ENCODE data around the gene EGFLAM.
"Not testable (repeated sequence)": the region's sequence is repeated elsewhere in the genome, so short reads cannot be mapped to it uniquely, and the experiment has no call there.

EGFLAM gene

DNA sequence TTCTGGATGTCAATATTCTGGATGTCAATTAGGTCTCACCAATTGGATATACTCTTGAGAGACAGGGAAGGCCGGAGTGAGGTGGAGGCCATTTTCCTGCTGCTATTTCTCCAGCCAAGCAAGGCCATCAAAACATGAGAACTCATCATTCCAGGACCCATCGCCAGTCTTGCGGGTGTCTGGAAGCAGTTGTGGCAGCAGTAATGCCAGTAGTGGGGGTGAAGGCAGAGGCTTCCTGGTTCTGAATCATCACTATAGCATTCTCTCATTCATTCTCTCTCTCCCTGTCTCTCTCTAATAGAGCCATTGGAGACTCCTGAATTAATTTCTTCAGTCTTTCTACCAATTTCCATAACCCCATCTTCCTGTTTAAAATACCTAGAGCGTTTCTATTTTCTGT lies 71.8 kb downstream of the EGFLAM start:
- DNase-seq (ENCODE audit: low read depth): peak; percentile 34

DNA sequence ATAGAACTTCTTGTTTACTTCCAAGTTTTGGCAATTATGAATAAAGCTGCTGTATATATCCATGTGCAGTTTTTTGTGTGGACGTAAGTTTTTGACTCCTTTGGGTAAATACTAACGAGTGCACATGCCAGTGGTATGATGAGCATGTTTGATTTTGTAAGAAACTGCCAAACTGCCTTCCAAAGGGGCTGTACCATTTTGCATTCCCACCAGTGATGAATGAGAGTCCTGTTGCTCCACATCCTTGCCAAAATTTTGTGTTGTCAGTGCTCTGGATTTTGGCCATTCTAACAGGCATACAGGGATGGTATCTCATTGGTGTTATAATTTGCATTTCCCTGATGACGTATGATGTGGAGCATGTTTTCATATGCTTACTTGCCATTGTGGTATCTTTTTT lies 73.5 kb downstream of the EGFLAM start:
- no peak for DNase-seq (ENCODE audit: low read depth)

DNA sequence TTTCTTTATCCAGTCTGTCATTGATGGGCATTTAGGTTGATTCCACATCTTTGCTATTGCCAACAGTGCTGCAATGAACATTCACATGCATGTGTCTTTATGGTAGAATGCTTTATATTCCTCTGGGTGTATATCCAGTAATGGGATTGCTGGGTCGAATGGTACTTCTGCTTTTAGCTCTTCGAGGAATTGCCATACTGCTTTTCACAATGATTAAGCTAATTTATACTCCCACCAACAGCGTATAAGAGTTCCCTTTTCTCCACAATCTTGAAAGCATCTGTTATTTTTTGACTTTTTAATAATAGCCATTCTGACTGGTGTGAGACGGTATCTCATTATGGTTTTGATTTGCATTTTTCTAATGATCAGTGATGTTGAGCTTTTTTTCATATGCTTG lies 74.8 kb downstream of the EGFLAM start:
- DNase-seq (ENCODE audit: low read depth): not testable (repeated sequence)

DNA sequence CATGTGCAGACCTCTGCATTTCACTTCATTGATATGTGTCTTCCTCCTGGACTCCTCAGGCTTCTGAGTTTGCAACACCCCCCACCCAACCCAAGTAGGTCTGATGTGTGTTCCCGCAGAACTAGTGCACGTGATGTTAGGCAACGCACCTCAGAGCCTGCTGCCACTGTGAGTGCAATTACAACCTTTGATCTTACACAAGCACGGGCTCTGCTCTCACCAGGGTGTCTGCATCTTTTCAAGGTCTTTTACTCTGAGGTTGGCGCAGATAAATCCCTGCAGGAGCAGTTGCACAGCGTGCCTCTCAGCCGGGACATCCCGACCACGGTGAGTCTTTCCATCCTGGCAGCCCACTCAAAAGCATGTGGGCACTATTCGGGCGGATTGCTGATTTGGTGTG lies 80.1 kb downstream of the EGFLAM start:
- DNase-seq (ENCODE audit: low read depth): no peak

DNA sequence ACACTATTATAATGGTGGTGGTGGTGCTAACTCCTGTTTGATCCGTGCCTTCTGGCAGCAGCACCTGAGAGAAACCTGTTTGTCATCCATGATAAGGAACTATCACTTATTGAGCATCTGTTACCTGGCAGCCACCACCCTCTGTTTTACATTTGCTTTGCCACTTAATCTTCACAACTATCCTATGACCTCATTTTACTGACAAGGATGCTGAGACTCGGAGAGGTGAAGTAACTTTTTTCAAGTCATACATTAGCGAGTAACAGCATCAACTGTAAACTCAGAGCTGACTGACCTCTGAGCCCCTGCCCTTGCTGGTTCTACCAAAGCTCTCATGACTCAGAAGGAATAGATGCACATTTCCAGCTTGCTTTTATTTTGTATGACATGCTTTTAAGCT lies 81.1 kb downstream of the EGFLAM start:
- DNase-seq (ENCODE audit: low read depth): no peak

DNA sequence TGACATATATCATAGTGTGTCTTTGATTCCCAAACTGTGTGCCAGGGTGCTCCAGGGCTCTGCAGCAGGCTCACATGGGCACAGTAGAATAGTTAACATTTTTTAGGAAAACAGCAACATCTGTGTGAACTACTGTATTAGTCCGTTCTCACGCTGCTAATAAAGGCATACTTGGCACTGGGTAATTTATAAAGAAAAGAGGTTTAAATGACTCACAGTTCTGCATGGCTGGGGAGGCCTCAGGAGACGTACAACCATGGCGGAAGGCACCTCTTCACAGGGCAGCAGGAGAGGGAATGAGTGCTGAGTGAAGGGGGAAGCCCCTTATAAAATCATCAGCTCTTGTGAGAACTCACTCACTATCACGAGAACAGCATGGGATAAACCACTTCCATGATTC lies 82.7 kb downstream of the EGFLAM start:
- no peak for DNase-seq (ENCODE audit: low read depth)

DNA sequence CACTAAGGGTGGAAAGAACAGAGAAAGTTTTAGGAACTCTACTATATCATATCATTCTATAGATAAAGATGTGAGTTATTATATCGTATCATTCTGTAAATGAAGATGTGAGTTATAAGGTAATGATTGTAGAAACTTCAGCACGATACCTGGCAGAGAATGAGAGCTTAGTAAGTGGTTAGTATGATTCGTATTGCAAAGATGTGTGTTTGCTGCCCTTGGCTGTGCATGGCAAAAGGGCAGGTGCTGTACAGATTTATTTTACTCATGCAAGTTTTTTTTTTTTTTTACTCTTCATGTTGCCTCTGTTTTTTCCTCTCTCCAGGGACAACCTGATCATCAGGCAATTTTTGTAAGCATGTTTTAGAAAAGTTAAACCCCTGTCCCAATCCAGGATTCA lies 83.3 kb downstream of the EGFLAM start:
- no peak for DNase-seq (ENCODE audit: low read depth)

DNA sequence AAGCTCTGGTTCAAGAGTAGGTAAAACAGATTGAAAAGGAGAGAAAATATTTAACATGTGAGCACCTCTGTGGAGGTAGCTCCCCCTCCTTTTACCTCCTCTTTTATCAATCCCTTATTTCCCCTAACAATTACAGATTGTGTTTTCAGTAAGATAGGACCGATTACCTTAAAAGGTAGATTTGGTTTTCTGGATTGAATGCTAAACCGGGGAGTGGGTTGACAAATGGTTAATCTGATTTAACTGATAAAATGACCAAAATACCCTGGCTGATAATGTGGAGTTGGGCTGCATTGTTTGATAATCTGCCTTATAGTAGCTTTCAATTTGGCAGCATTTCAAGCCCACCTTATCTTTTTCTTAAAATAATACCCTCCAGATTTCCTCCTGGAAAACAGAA lies 83.9 kb downstream of the EGFLAM start:
- DNase-seq (ENCODE audit: low read depth): no peak

DNA sequence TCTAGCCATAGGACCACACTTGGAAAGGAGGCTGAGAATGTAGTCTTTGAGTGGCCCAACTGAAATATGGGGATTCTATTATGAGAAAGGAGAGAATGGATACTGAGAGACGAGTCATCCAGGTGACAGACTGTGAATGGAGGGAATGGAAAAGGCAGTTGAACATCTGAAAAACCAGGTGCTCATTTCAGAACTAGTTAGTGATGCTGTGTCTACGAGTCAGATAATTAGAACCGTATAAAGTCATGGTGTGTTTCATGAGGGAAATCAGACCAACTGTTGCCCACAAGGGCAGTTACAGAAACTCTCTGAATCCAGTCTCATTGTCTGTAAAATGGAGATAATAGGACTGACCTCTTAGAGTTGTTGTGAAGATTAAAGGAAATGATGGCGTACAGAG lies 86.5 kb downstream of the EGFLAM start:
- no peak for DNase-seq (ENCODE audit: low read depth)

DNA sequence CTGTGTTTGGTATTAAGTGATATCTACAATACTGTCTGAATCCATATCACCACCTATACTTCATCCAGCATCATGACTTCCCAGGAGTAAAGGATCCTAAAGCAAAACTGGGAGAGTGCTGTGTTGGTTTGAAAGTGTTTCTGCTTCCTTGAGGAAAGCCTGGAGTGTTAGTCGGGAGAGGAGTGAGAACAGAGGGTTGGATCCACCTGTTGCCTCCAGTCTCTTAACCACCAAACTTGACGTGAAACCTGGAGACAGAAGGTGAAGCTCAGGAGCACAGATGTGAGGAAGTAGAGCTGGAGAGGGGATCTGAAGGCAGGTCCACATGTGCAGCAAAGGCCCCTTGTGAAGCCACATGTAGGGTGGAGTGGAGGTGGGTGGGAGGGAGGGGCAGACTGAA lies 88.2 kb downstream of the EGFLAM start:
- no peak for DNase-seq (ENCODE audit: low read depth)

DNA sequence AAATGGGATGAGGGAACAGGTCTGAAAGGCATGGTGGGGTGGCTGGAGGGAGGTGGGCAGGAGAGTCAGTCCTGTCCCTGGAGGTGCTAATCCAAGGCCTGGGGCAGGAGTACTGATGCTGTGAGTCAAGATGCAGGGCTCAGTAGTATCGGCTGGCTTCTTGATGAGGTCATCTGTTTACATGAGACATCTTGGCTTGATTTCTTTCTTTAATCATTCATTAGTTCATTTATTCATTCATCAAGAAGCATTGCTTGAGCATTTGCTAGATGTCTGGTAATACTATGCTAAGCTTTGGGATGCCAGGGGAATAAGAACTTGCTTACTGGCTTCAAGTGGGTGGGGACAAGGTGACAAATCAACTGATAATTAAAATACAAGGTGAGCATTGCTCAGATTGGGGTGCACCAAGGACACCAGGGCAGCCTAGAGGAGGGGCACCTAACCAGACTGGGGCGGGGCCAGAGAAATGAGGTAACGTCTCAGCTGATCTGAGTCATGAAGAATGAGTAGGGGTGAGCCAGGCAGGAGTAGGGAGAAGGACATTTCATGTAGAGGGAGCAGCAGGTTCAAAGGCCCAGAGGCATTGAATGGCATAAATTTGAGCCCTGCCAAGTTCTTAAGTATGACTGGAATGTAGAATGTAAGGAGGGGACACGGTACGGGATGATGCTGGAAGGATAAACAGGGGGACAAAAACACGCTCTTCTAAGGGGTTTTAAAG lies 88.8 kb downstream of the EGFLAM start:
- no peak for DNase-seq (ENCODE audit: low read depth)

DNA sequence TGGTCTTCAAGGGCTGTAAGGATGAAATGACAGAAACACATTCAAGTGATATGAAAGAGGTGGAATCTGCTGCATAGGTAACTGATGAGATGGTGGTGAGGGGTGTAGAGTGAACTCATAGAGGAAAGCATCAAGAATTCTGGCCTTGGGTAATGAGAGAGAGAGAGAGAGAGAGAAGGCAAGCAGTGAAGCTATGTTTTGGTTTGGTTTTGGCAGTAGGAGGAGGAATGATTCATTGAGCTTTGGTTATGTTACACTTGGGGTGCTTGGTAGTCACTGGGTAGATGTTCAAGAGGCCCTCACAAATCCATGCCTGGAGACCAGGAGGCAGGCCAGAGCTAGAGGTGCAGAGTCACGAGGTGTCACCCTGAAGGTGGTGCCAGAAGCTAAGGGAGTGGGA lies 89.5 kb downstream of the EGFLAM start:
- DNase-seq (ENCODE audit: low read depth): no peak

DNA sequence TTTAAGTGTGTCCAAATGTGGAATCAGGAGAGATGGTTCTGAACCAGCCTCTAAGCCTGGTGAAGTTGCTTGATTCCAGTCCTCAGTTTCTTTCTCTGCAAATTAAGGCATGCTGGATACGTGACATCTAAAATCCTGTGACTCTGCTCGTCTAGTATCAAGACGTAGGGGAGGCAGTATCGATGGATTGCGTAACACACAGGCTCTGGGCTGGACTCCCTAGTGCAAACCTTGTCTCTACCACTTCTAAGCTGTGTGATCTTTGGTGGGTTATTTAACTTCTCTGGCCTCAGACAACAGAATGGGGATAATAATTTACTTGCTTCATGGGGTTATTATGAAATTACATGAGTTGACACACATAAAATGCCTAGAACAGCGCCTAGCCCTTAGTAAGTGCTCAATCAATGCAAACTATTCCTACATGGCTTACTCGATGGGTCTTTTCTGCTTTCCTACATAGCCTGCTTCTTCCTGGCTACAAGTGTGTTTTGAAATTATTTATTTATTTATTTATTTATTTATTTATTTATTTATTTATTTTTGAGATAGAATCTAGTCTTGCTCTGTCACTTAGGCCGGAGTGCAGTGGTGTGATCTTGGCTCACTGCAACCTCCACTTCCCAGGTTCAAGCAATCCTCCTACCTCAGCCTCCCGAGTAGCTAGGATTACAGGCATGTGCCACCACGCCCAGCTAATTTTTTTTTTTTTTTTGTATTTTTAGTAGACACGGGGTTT lies 102.1 kb downstream of the EGFLAM start:
- no peak for DNase-seq (ENCODE audit: low read depth)

DNA sequence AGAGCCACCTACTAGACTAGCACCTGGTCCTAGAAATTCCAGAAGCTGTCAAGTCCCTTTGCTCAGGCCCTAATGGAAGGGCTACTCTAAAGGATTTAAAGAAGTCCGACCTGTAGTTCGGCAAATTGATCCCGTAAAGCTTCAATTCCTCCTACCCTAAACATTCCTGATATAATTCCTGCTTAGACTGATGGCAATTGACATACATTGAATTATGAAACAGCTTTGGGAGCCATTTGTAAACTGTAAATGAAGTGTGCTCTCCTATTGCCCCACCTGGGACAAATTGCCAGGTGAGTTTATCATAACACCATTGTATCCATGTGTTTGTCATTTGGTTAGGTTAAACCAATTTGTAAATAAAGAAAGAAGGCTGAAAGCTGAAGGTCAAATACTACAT lies 104.4 kb downstream of the EGFLAM start:
- no peak for DNase-seq (ENCODE audit: low read depth)

DNA sequence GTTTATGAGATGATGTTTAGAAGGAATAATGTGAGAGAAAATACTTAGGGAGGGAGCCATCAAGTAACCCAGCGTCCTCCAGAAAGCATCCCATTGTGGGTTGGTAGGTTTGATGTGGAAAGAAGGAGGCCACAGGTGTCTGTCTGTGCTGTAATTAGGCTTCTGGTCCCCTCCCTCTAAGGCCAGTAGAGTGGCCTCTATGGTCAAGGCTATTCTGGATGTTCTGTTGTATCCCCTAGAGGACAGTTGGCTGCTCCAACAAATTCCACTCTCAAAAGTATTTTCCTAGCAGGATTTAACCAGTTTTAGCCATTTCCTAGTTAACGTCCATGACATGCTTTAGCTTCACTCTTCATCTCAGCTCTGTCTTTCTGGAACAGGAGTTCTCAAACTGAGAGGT lies 106.5 kb downstream of the EGFLAM start:
- DNase-seq (ENCODE audit: low read depth): no peak

DNA sequence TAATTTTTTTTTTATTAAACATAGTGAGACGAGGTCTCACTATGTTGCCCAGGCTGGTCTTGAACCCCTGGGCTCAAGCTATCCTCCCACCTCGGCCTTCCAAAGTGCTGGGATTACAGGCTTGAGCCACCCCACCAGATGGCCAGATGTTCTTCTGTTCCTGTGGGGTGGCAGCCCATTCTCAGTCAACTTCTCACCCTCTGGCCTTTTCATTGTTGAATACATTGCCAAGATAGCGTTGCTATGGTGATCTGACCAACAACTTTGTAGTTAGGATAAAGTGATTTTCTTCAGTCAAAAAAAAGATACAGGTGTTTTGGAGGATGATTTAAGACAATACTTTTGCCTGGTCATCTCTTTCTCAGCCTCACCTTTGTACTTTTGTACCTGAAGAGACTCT lies 109.1 kb downstream of the EGFLAM start:
- no peak for DNase-seq (ENCODE audit: low read depth)

DNA sequence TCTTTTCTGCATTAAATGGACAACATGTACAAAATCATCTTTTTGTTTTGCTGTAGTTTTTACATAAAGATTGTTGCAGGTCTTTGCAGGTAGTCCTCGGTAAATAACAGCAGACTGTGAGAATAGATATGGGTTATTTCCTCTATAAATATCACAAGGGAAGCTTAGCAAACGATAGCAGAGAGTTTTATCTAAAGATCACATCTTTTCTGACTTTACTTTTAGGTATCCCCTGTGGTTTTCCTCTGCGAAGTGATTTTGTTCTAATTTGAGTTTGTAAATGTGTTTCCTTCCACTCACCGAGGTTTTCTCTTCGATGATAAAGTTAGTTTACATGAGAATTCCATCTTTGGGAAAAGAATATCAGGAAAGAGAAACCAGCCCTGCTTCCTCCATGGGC lies 109.6 kb downstream of the EGFLAM start:
- DNase-seq (ENCODE audit: low read depth): no peak

DNA sequence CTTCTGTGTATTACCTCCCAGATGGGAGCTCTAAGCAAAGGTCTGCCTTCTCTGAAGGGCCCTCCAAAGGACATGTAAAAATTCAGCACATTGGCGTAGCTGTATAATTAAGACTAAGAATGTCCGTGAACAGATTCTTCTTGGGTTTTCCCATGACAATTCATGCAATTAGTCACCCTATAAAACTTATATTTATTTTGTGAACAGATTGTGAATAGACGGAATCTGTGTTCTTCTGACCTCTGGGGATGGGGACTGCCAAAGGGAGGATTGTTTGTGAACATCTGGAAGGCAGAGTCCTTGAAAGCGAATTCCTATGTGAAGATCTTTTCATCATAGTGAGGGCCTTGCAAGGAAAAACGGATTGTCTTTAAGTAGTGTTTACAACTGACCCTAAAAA lies 111.3 kb downstream of the EGFLAM start:
- no peak for DNase-seq (ENCODE audit: low read depth)

DNA sequence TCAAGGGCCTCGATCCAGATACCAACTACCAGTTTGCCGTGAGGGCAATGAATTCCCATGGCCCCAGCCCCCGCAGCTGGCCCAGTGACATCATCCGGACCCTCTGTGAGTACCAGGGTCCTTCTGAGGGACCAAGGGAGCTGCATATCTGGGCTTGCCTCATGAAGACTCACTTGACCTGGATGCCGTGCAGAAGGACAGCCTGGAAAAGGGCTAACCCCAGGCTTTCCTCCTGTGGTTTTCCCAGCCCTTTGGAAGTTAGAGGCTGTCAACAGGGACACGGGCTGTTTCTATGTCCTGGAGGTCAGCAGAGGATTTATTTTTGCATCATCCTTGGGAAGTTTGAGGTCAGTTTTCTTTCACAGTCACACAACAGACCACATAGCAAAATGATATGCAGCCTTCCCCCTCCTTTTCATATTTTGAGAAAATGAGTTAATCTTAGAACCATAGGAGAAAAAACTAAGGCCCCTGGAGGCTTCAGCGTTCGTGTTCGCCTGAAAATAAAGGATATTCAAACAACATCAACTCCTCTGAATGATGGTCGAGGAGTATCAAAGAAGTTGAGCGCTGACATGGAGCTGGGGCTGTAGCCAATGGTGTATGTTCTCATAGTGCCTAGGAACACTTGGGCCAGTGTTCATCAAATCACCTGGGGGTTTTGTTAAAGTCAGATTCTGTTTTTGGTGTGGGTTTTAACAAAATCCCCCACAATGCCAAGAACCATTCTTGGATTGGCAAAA lies 112.2 kb downstream of the EGFLAM start:
- DNase-seq (ENCODE audit: low read depth): no peak

DNA sequence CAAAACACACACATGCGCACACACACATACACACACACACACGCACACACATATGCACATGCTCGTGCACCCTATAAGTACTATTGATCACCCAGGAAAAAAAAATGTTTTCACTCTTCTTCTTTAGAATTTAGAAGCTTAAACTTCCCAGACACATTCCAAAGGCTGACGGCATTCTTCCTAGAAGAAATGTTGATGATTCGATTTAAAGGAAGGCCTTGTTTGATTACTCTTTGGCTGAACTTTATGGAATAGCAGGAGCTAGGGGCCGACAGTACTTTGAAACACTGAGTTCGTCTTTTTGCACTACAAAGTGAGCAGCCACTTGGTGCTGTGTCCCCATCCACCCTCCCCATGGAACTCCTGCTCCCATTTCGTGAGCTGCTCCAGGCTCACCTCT lies 113.2 kb downstream of the EGFLAM start:
- no peak for DNase-seq (ENCODE audit: low read depth)

DNA sequence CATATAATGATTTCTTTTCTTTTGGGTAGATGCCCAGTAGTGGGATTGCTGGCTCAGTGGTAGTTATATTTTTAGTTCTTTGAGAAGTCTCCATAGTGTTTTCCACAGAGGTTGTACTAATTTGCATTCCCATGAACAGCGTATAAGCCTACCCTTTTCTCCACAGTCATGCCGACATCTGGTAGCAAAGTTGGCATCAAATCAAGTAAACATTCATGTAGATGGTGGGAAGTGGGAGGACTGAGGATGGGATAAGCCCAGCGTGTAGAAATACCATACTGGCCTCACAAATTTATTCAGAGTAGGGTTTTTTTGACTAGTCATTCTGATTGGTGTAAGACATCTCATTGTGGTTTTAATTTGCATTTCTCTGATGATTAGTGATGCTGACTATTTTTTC lies 115.4 kb downstream of the EGFLAM start:
- DNase-seq (ENCODE audit: low read depth): no peak

DNA sequence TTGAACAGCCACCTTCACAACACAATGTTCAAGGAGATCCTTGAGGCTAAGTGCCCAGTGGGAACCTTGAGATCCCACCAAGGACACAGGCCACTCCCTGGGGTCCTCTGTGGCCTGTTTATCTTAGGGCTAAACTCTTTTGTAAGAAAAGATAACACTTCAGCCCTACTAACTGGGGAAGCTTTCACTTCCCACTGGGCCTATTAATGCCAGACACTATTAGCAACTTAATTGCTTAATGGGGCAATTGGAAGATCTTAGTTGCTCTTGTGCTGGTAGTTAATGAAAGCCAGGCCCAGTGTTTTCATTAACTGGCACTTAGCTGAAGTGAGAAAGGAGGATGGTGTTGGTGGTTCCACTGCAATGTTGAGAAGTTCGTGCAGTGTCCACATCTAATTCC lies 117.1 kb downstream of the EGFLAM start:
- no peak for DNase-seq (ENCODE audit: low read depth)

DNA sequence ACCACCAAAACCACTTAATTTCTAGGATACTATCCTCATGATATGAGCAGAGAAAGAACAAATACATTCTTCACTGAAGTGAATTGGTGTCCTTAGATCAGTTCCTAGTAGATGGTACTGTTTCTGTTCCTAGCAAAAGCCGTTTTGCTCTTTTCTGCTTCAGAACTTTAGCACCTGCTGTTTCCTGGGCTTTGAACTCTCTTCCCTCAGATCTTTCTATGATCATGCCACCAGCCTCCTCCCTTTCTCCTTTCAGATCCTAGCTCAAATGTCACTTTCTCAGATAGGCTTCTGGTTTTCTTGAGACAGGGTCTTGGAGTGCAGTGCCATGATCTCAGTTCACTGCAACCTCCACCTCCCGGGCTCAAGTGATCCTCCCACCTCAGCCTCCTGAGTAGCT lies 118.0 kb downstream of the EGFLAM start:
- no peak for DNase-seq (ENCODE audit: low read depth)
